Measurements from ENCODE around the gene LAMTOR5.

DNA sequence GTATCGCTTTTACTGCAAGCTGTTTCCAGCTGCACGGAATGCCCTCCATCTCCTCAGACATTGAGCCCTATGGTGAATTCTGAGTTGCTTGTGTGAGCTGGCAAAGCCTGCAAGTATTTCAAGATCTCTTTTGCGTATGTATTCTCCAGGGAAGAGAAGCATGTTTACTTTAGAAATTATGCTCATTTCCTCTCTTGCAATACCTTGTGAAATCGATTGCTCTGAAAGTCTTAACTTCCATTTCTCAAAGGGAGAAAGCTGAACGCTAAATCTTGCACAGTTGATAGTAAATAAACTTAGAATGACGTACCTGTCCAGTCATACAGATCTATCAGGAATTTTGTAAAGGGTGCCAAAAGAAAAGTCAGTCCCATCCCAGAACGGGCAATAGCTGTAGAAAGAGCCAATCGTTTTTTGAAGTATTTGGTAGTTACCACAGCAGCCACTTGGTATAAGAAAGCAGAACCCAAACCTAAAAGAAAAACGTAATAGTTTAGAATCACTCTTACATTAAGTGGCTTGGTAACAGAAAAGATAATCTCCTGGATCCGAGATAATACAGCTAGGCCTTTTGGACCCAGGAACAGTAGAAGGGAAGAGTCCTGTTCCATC is 26.7 kb downstream of the LAMTOR5 start:
- no peak for TF ChIP-seq CTCF (IDR thresholded peaks at IDR 0.05; ENCODE audit: poor library complexity)
- TF ChIP-seq EZH2phosphoT487 (IDR thresholded peaks at IDR 0.05; ENCODE audit: low read depth, severe bottlenecking, unreplicated experiment): no peak

Measured in hepatocyte (in vitro differentiated cells).